GM10248 (cell line): Measurements from ENCODE around the gene CCDC174.

Experiments
- CTCF ChIA-PET: fragments of 300-600 bp; sonication (Branson Sonifier 250); formaldehyde crosslinking; extraction: SDS; loops from one replicate; lab custom pipeline; 2021; ENCODE audit warnings: antibody characterized with exemption; lab: Yijun Ruan, JAX
- POLR2A ChIA-PET: fragments of 350-650 bp; sonication (Branson Sonifier 250); formaldehyde crosslinking; extraction: SDS; loops from one replicate; lab custom pipeline; 2020; ENCODE audit warnings: antibody characterized with exemption; lab: Yijun Ruan, JAX
- DNase-seq: peaks from one replicate; pipeline ENCODE4 v3.0.0; 2012; ENCODE audit errors: extremely low spot score
- CTCF ChIP-seq: IDR thresholded peaks from 2 replicates; pipeline ENCODE4 v1.5.1; 2012; ENCODE audit warnings: mild to moderate bottlenecking, low read depth; ENCODE audit errors: extremely low read depth, missing control alignments, control extremely low read depth

The CCDC174 gene

GRCh38 chr3:14616606-14617507 lies 34.7 kb upstream of the CCDC174 start:
- no peak for TF ChIP-seq CTCF
- CTCF ChIA-PET = interaction anchor here (0.6 kb wide), 1 partner anchor 10 kb away, joined by 3 read pairs; no protein-coding TSS in a partner anchor
- POLR2A ChIA-PET = no interaction called here
- DNase-seq = no peak

GRCh38 chr3:14617508-14618023 lies 34.0 kb upstream of the CCDC174 start:
- ChIA-PET CTCF (interaction anchor here (0.6 kb wide), 1 partner anchor 11 kb away, joined by 3 read pairs; no protein-coding TSS in a partner anchor), POLR2A (no interaction called here)
- DNase-seq = no peak
- no peak for TF ChIP-seq CTCF

- no peak for DNase-seq
- POLR2A ChIA-PET = no interaction called here
- CTCF ChIA-PET = no interaction called here
- no peak for TF ChIP-seq CTCF
These were observed 32.0 kb upstream of the CCDC174 start for GRCh38 chr3:14619605-14620004.

GRCh38 chr3:14620512-14620911 lies 31.1 kb upstream of the CCDC174 start:
- POLR2A ChIA-PET = no interaction called here
- no peak for TF ChIP-seq CTCF
- CTCF ChIA-PET = no interaction called here
- no peak for DNase-seq

GRCh38 chr3:14621093-14621492 lies 30.5 kb upstream of the CCDC174 start:
- ChIA-PET POLR2A (no interaction called here), CTCF (no interaction called here)
- no peak for DNase-seq
- TF ChIP-seq CTCF = no peak

- DNase-seq = no peak
- TF ChIP-seq CTCF = no peak
- ChIA-PET POLR2A (no interaction called here), CTCF (interaction anchor here (1.2 to 1.7 kb wide), 3 partner anchors 10 to 159 kb away, joined by 4 to 6 read pairs (median 4); no protein-coding TSS in a partner anchor)
These were observed 29.2 kb upstream of the CCDC174 start for GRCh38 chr3:14622368-14622767.
